OCI-LY7 (cell line): ENCODE data around the gene CFL1. TPM values are rescaled to one million over a fixed set of nuclear protein-coding genes. Genes with fewer than 3 reads are reported as not detected.

Experiments
- BruUV-seq: library from RNA; stranded (reverse); fragments of 400-500 nt; replicated peaks from 2 replicates; lab custom pipeline; 2021; lab: Mats Ljungman, UMichigan
- CTCF ChIA-PET: fragments of 300-600 bp; sonication (Branson Sonifier 250); formaldehyde crosslinking; loops from one replicate; lab custom pipeline; 2022; ENCODE audit warnings: antibody characterized with exemption; ENCODE audit not compliant: unreplicated experiment; lab: Charles Lee
- POLR2A ChIA-PET: fragments of 300-600 bp; sonication (Branson Sonifier 250); formaldehyde crosslinking; loops from one replicate; lab custom pipeline; 2022; ENCODE audit warnings: antibody characterized with exemption; lab: Charles Lee
- DNase-seq: peaks from one replicate; pipeline ENCODE4 v3.0.0-alpha.2; 2015; ENCODE audit warnings: low spot score
- H2AFZ ChIP-seq: fragments of 200-600 bp; sonication (generic), shearing (Covaris generic); 2 replicates; pipeline ENCODE4 v1.6.1; 2014; ENCODE audit warnings: mild to moderate bottlenecking, antibody characterized with exemption, low read length, moderate library complexity
- H3K27ac ChIP-seq: fragments of 200-600 bp; sonication (generic); 2 replicates; pipeline ENCODE4 v1.5.1; 2014; ENCODE audit warnings: mixed run types, low read depth, mild to moderate bottlenecking, moderate library complexity, low read length, inconsistent platforms; ENCODE audit not compliant: poor library complexity, severe bottlenecking
- H3K36me3 ChIP-seq: fragments of 200-600 bp; sonication (generic); 2 replicates; pipeline ENCODE4 v1.6.1; 2014; ENCODE audit warnings: mild to moderate bottlenecking, antibody characterized with exemption, low read length, moderate library complexity, mixed read lengths; ENCODE audit not compliant: insufficient read depth
- H3K4me1 ChIP-seq: fragments of 200-600 bp; sonication (generic); 2 replicates; pipeline ENCODE4 v1.5.1; 2014; ENCODE audit warnings: mild to moderate bottlenecking, low read length; ENCODE audit not compliant: insufficient read depth, poor library complexity, severe bottlenecking
- H3K4me2 ChIP-seq: fragments of 200-600 bp; sonication (generic); 2 replicates; pipeline ENCODE4 v1.6.1; 2014; ENCODE audit warnings: mild to moderate bottlenecking, low read length
- H3K4me3 ChIP-seq: fragments of 200-600 bp; sonication (generic); 2 replicates; pipeline ENCODE4 v1.5.1; 2014; ENCODE audit warnings: mild to moderate bottlenecking, low read depth, low read length; ENCODE audit not compliant: poor library complexity, severe bottlenecking
- H3K79me2 ChIP-seq: fragments of 200-600 bp; sonication (generic); 2 replicates; pipeline ENCODE4 v1.6.1; 2016; ENCODE audit warnings: low read depth, mild to moderate bottlenecking, low read length, moderate library complexity, mixed read lengths; ENCODE audit not compliant: insufficient read depth
- H3K9me2 ChIP-seq: fragments of 200-600 bp; sonication (generic); 2 replicates; pipeline ENCODE4 v1.6.1; 2016; ENCODE audit warnings: mild to moderate bottlenecking, low read length, mixed read lengths; ENCODE audit not compliant: insufficient read depth
- H3K9me3 ChIP-seq: fragments of 200-600 bp; sonication (generic); 2 replicates; pipeline ENCODE4 v1.6.1; 2014; ENCODE audit warnings: mild to moderate bottlenecking, mixed run types, low read length, mixed read lengths
- H4K20me1 ChIP-seq: fragments of 200-600 bp; sonication (generic); 2 replicates; pipeline ENCODE4 v1.6.1; 2014; ENCODE audit warnings: mild to moderate bottlenecking, antibody characterized with exemption, low read length, moderate library complexity, mixed read lengths; ENCODE audit not compliant: insufficient read depth
- CTCF ChIP-seq: fragments of 200-600 bp; sonication (generic); conservative IDR thresholded peaks from 2 replicates; pipeline ENCODE4 v1.5.1; 2014; ENCODE audit warnings: mild to moderate bottlenecking, antibody characterized with exemption, low read length, moderate library complexity, mixed read lengths
- EZH2phosphoT487 ChIP-seq: fragments of 200-600 bp; sonication (generic); IDR thresholded peaks from 2 replicates; pipeline ENCODE4 v1.6.1; 2018; ENCODE audit warnings: low read depth, borderline replicate concordance, mild to moderate bottlenecking, mixed run types, antibody characterized with exemption, low read length, moderate library complexity, mixed read lengths
- intact Hi-C: fragments of 100-400 bp; cut with micrococcal nuclease; formaldehyde crosslinking; loops from one replicate; pipeline ENCODE4 v1.10.0; 2022; ENCODE audit not compliant: unreplicated experiment
- total RNA-seq, 2 experiments: library from RNA; depleted of rRNA in 1 of 2; stranded (reverse); fragments of >200 nt in 1 of 2; shearing (Covaris generic) in 1 of 2; gene quantifications; 2 replicates each; pipeline ENCODE4 v1.2.3, GENCODE V29; 2014 to 2022

The CFL1 gene
- total RNA-seq, 2 experiments from 2014 or later, result 1,019 to 1,119 TPM

DNA sequence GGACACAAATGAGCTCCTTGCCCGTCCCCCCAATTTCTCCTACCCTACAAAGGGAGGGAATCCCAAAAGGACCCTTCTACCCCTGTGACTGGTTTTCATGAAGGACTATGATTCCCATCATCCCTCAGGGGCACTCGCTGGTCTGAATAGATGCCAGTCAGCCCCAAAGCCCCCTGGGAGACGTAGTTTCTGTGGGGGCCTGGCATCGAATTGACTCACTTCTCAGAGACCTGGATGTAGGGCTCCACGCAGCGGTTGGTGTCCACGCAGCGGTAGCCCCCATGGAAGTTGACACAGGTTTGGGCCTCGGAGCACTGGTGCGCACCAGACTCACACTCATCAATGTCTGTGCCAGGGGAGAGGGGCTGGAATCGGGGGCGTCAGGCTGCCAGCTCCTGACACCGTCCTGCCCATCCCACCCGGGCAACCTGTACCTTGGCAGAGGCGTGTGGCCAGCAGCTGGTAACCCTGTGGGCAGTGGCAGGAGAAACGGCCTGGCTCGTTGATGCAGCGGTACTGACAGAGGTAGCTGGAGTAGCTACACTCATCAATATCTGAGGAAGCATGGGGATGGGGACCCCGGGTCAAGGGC is 10.2 kb upstream of the CFL1 start:
- H3K79me2 ChIP-seq, result no peaks in the 10 kb centered on the region
- H3K27ac ChIP-seq, result no peak overlapping the region
- no peaks in the 10 kb centered on the region for H4K20me1 ChIP-seq
- H3K4me2 ChIP-seq, result no peak overlapping the region
- CTCF ChIA-PET, result no interaction called here
- no peaks in the 10 kb centered on the region for H3K9me3 ChIP-seq
- TF ChIP-seq EZH2phosphoT487, result no peak
- no peak for TF ChIP-seq CTCF
- intact Hi-C loops, result no loop called here
- peaks cover 25% of the 10 kb centered on the region for H3K4me1 ChIP-seq
- no peak for DNase-seq
- H3K4me3 ChIP-seq, result no peak overlapping the region
- POLR2A ChIA-PET, result interaction anchor here (0.6 to 1.4 kb wide), 2 partner anchors 21 to 45 kb away, joined by 3 to 7 read pairs; partner anchors contain the start of gene FIBP
- no peak overlapping the region for H2AFZ ChIP-seq
- BruUV-seq, result no TSS peak
- H3K9me2 ChIP-seq, result no peaks in the 10 kb centered on the region
- peaks cover 42% of the 10 kb centered on the region for H3K36me3 ChIP-seq

- no peaks in the 10 kb centered on the region for H4K20me1 ChIP-seq
- no peaks in the 10 kb centered on the region for H3K9me2 ChIP-seq
- ChIA-PET POLR2A (interaction anchor here (1.5 kb wide), 1 partner anchor 21 kb away, joined by 3 read pairs; the partner anchor contains the start of gene FIBP), CTCF (no interaction called here)
- H3K9me3 ChIP-seq, result no peaks in the 10 kb centered on the region
- BruUV-seq, result no TSS peak
- intact Hi-C loops, result no loop called here
- H2AFZ ChIP-seq, result no peak overlapping the region
- H3K36me3 ChIP-seq, result peaks cover 49% of the 10 kb centered on the region
- peak overlapping the region; percentile 28 for H3K27ac ChIP-seq
- peak overlapping the region; percentile 15; the same call in 1 of the 2 replicates for H3K4me2 ChIP-seq
- H3K4me3 ChIP-seq, result no peak overlapping the region
- TF ChIP-seq CTCF (no peak), EZH2phosphoT487 (no peak)
- DNase-seq, result peak; percentile 54
- H3K79me2 ChIP-seq, result no peaks in the 10 kb centered on the region
- peaks cover 21% of the 10 kb centered on the region for H3K4me1 ChIP-seq
These were observed 9.5 kb upstream of the CFL1 start for GRCh38 chr11:65867284-65868071.
